ENCODE measurements around the gene B3GALT4.

The B3GALT4 gene

GRCh38 chr6:33271468-33272274 is 5.3 kb upstream of the B3GALT4 start, which contains the start of the genes RPS18 and VPS52:
Gene RPS18 (plus strand): TSS chr6:33272075. CDS start chr6:33272120, 45 bp downstream.
Gene VPS52 (minus strand): TSS chr6:33271876. CDS start chr6:33271675, 201 bp downstream.
- peaks cover 5% of the 10 kb centered on the region; the same call in 1 of the 2 replicates for H3F3A ChIP-seq (ENCODE audit: low read depth)
- H3K36me3 ChIP-seq (ENCODE audit: insufficient read depth, low read length) = peaks cover 43% of the 10 kb centered on the region
- H3K79me2 ChIP-seq (ENCODE audit: insufficient read depth, low read length) = peaks cover 76% of the 10 kb centered on the region

GRCh38 chr6:33272275-33273128 is 4.4 kb upstream of the B3GALT4 start:
- Histone ChIP-seq H3F3A (ENCODE audit: low read depth) (peaks cover 5% of the 10 kb centered on the region; the same call in 1 of the 2 replicates), H3K9me3 (ENCODE audit: insufficient read depth, low read depth, low read length) (no peaks in the 10 kb centered on the region), H3K4me1 (ENCODE audit: insufficient read depth, low read length, poor library complexity, severe bottlenecking) (peaks cover 47% of the 10 kb centered on the region), H4K20me1 (ENCODE audit: insufficient read depth, low read length, poor library complexity, severe bottlenecking) (peaks cover 47% of the 10 kb centered on the region), H3K79me2 (ENCODE audit: insufficient read depth, low read length) (peaks cover 77% of the 10 kb centered on the region), H3K27me3 (ENCODE audit: insufficient read depth, low read length, poor library complexity, severe bottlenecking) (peaks cover 6% of the 10 kb centered on the region), H3K9me2 (replicated peaks; ENCODE audit: low read depth, low read length) (no peaks in the 10 kb centered on the region), H3K9ac (ENCODE audit: low read depth, low read length, poor library complexity, severe bottlenecking) (peak overlapping the region; percentile 94), H3K36me3 (ENCODE audit: insufficient read depth, low read length) (peaks cover 43% of the 10 kb centered on the region), H3K4me3 (ENCODE audit: low read length, poor library complexity, severe bottlenecking) (peak overlapping the region; percentile 95), H3K4me2 (ENCODE audit: low read depth, low read length, poor library complexity, severe bottlenecking) (peak overlapping the region; percentile 99), H2AFZ (ENCODE audit: low read length) (no peak overlapping the region)
- TF ChIP-seq CTCF (conservative IDR thresholded peaks at IDR 0.05; ENCODE audit: low read length) (no peak), EZH2phosphoT487 (IDR thresholded peaks at IDR 0.05; ENCODE audit: borderline replicate concordance) (no peak)

More at GRCh38 chr6:33271468-33272274, 5.3 kb upstream of the B3GALT4 start, which contains the start of the genes RPS18 and VPS52:
- Histone ChIP-seq H2AFZ (ENCODE audit: low read length) (peak within 1 kb of the TSS; percentile 96), H3K9me3 (ENCODE audit: insufficient read depth, low read depth, low read length) (no peaks in the 10 kb centered on the region), H4K20me1 (ENCODE audit: insufficient read depth, low read length, poor library complexity, severe bottlenecking) (peaks cover 44% of the 10 kb centered on the region), H3K4me1 (ENCODE audit: insufficient read depth, low read length, poor library complexity, severe bottlenecking) (peaks cover 47% of the 10 kb centered on the region), H3K4me2 (ENCODE audit: low read depth, low read length, poor library complexity, severe bottlenecking) (peak within 1 kb of the TSS; percentile 99), H3K27me3 (ENCODE audit: insufficient read depth, low read length, poor library complexity, severe bottlenecking) (peaks cover 6% of the 10 kb centered on the region), H3K9ac (ENCODE audit: low read depth, low read length, poor library complexity, severe bottlenecking) (peak within 1 kb of the TSS; percentile 94), H3K4me3 (ENCODE audit: low read length, poor library complexity, severe bottlenecking) (peak within 1 kb of the TSS; percentile 95), H3K9me2 (replicated peaks; ENCODE audit: low read depth, low read length) (no peaks in the 10 kb centered on the region)
- TF ChIP-seq CTCF (conservative IDR thresholded peaks at IDR 0.05; ENCODE audit: low read length) = no peak
- TF ChIP-seq EZH2phosphoT487 (IDR thresholded peaks at IDR 0.05; ENCODE audit: borderline replicate concordance) = no peak

- H3K27me3 ChIP-seq (ENCODE audit: insufficient read depth, low read length, poor library complexity, severe bottlenecking) = peaks cover 6% of the 10 kb centered on the region
- no peaks in the 10 kb centered on the region for H3K9me2 ChIP-seq (replicated peaks; ENCODE audit: low read depth, low read length)
- peaks cover 47% of the 10 kb centered on the region for H4K20me1 ChIP-seq (ENCODE audit: insufficient read depth, low read length, poor library complexity, severe bottlenecking)
- H3K4me2 ChIP-seq (ENCODE audit: low read depth, low read length, poor library complexity, severe bottlenecking) = peak overlapping the region; percentile 99
- peaks cover 8% of the 10 kb centered on the region; the same call in 1 of the 2 replicates for H3F3A ChIP-seq (ENCODE audit: low read depth)
- no peaks in the 10 kb centered on the region for H3K9me3 ChIP-seq (ENCODE audit: insufficient read depth, low read depth, low read length)
- H3K36me3 ChIP-seq (ENCODE audit: insufficient read depth, low read length) = peaks cover 35% of the 10 kb centered on the region
- H3K4me1 ChIP-seq (ENCODE audit: insufficient read depth, low read length, poor library complexity, severe bottlenecking) = peaks cover 47% of the 10 kb centered on the region
- H3K4me3 ChIP-seq (ENCODE audit: low read length, poor library complexity, severe bottlenecking) = peak overlapping the region; percentile 95
- H3K79me2 ChIP-seq (ENCODE audit: insufficient read depth, low read length) = peaks cover 77% of the 10 kb centered on the region
- peak overlapping the region; percentile 94 for H3K9ac ChIP-seq (ENCODE audit: low read depth, low read length, poor library complexity, severe bottlenecking)
- H2AFZ ChIP-seq (ENCODE audit: low read length) = no peak overlapping the region
- no peak for TF ChIP-seq CTCF (conservative IDR thresholded peaks at IDR 0.05; ENCODE audit: low read length)
- TF ChIP-seq EZH2phosphoT487 (IDR thresholded peaks at IDR 0.05; ENCODE audit: borderline replicate concordance) = no peak
Measured at GRCh38 chr6:33273129-33273923, 3.6 kb upstream of the B3GALT4 start.
